Measurements from ENCODE around the gene MITF.
A peak's percentile ranks its signal among the peaks of the same experiment; 100 is the strongest.
"Not testable (repeated sequence)": the region's sequence is repeated elsewhere in the genome, so short reads cannot be mapped to it uniquely, and the experiment has no call there.

The MITF gene

GRCh38 chr3:69786854-69787253, 47.6 kb downstream of the MITF start:
- Histone ChIP-seq H3K4me2 (ENCODE audit: low read length) (no peak overlapping the region), H3K27ac (ENCODE audit: low read length) (no peak overlapping the region), H2AFZ (ENCODE audit: low read depth, low read length) (no peak overlapping the region), H3K27me3 (ENCODE audit: low read depth, low read length) (peaks cover 5% of the 10 kb centered on the region; the same call in 1 of the 2 replicates), H3K4me1 (ENCODE audit: low read length) (no peaks in the 10 kb centered on the region), H3K9me3 (ENCODE audit: insufficient read depth, low read length) (no peaks in the 10 kb centered on the region), H3K79me2 (ENCODE audit: low read length) (no peaks in the 10 kb centered on the region), H3K36me3 (replicated peaks; ENCODE audit: low read depth, low read length) (no peaks in the 10 kb centered on the region), H4K20me1 (ENCODE audit: insufficient read depth, low read length) (no peaks in the 10 kb centered on the region), H3K9ac (ENCODE audit: low read length) (no peak overlapping the region), H3K4me3 (ENCODE audit: low read length) (no peak overlapping the region)
- no peak for TF ChIP-seq EZH2phosphoT487 (IDR thresholded peaks at IDR 0.05; ENCODE audit: low read depth)
- TF ChIP-seq, protein P1, sequence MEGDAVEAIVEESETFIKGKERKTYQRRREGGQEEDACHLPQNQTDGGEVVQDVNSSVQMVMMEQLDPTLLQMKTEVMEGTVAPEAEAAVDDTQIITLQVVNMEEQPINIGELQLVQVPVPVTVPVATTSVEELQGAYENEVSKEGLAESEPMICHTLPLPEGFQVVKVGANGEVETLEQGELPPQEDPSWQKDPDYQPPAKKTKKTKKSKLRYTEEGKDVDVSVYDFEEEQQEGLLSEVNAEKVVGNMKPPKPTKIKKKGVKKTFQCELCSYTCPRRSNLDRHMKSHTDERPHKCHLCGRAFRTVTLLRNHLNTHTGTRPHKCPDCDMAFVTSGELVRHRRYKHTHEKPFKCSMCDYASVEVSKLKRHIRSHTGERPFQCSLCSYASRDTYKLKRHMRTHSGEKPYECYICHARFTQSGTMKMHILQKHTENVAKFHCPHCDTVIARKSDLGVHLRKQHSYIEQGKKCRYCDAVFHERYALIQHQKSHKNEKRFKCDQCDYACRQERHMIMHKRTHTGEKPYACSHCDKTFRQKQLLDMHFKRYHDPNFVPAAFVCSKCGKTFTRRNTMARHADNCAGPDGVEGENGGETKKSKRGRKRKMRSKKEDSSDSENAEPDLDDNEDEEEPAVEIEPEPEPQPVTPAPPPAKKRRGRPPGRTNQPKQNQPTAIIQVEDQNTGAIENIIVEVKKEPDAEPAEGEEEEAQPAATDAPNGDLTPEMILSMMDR (IDR thresholded peaks at IDR 0.05; ENCODE audit: low read depth, low read length) = no peak

GRCh38 chr3:69787436-69788168, 48.3 kb downstream of the MITF start:
- Histone ChIP-seq H3K79me2 (ENCODE audit: low read length) (no peaks in the 10 kb centered on the region), H3K27me3 (ENCODE audit: low read depth, low read length) (peaks cover 5% of the 10 kb centered on the region; the same call in 1 of the 2 replicates), H3K27ac (ENCODE audit: low read length) (no peak overlapping the region), H2AFZ (ENCODE audit: low read depth, low read length) (no peak overlapping the region), H3K36me3 (replicated peaks; ENCODE audit: low read depth, low read length) (no peaks in the 10 kb centered on the region), H3K9ac (ENCODE audit: low read length) (no peak overlapping the region), H4K20me1 (ENCODE audit: insufficient read depth, low read length) (no peaks in the 10 kb centered on the region), H3K4me3 (ENCODE audit: low read length) (no peak overlapping the region), H3K4me1 (ENCODE audit: low read length) (no peaks in the 10 kb centered on the region), H3K9me3 (ENCODE audit: insufficient read depth, low read length) (no peaks in the 10 kb centered on the region), H3K4me2 (ENCODE audit: low read length) (no peak overlapping the region)
- TF ChIP-seq, protein P1 (IDR thresholded peaks at IDR 0.05; ENCODE audit: low read depth, low read length) = no peak
- TF ChIP-seq EZH2phosphoT487 (IDR thresholded peaks at IDR 0.05; ENCODE audit: low read depth) = no peak

GRCh38 chr3:69791106-69791505, 51.8 kb downstream of the MITF start:
- no peak overlapping the region for H3K9ac ChIP-seq (ENCODE audit: low read length)
- H3K36me3 ChIP-seq (replicated peaks; ENCODE audit: low read depth, low read length) = no peaks in the 10 kb centered on the region
- H3K9me3 ChIP-seq (ENCODE audit: insufficient read depth, low read length) = no peaks in the 10 kb centered on the region
- H3K27ac ChIP-seq (ENCODE audit: low read length) = no peak overlapping the region
- no peak overlapping the region for H2AFZ ChIP-seq (ENCODE audit: low read depth, low read length)
- H4K20me1 ChIP-seq (ENCODE audit: insufficient read depth, low read length) = no peaks in the 10 kb centered on the region
- H3K27me3 ChIP-seq (ENCODE audit: low read depth, low read length) = peaks cover 5% of the 10 kb centered on the region; the same call in 1 of the 2 replicates
- H3K79me2 ChIP-seq (ENCODE audit: low read length) = no peaks in the 10 kb centered on the region
- no peaks in the 10 kb centered on the region for H3K4me1 ChIP-seq (ENCODE audit: low read length)
- TF ChIP-seq, protein P1 (IDR thresholded peaks at IDR 0.05; ENCODE audit: low read depth, low read length) = no peak
- no peak for TF ChIP-seq EZH2phosphoT487 (IDR thresholded peaks at IDR 0.05; ENCODE audit: low read depth)
- H3K4me3 ChIP-seq (ENCODE audit: low read length) = no peak overlapping the region
- no peak overlapping the region for H3K4me2 ChIP-seq (ENCODE audit: low read length)

DNA sequence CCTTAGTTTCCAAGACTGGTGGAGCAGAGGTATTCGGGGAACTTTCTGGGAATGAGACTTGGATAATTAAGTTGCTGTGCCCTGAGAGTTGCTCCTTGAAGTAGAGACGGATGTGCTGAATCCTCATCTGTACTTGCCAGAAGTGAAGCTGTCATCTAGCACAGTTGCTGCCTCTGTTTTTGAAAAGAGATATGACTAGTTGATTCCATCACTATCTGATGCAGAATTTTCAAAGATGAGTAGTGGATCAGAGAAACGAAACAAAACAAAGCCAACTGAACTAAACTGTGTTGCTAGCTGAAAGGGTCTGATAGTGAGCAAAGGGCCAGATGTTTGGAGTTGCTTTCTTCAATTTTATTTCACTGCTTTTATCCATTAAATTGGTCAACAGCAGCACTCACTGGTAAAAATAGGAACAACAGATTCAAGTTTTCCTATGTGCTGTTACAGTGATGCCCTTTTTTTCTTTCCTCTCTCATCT, 52.7 kb downstream of the MITF start:
- Histone ChIP-seq H3K4me2 (ENCODE audit: low read length) (no peak overlapping the region), H4K20me1 (ENCODE audit: insufficient read depth, low read length) (no peaks in the 10 kb centered on the region), H3K27me3 (ENCODE audit: low read depth, low read length) (peaks cover 5% of the 10 kb centered on the region; the same call in 1 of the 2 replicates), H3K9ac (ENCODE audit: low read length) (no peak overlapping the region), H3K4me3 (ENCODE audit: low read length) (no peak overlapping the region), H3K79me2 (ENCODE audit: low read length) (no peaks in the 10 kb centered on the region), H3K4me1 (ENCODE audit: low read length) (no peaks in the 10 kb centered on the region), H2AFZ (ENCODE audit: low read depth, low read length) (no peak overlapping the region), H3K27ac (ENCODE audit: low read length) (no peak overlapping the region), H3K36me3 (replicated peaks; ENCODE audit: low read depth, low read length) (no peaks in the 10 kb centered on the region), H3K9me3 (ENCODE audit: insufficient read depth, low read length) (no peaks in the 10 kb centered on the region)
- TF ChIP-seq EZH2phosphoT487 (IDR thresholded peaks at IDR 0.05; ENCODE audit: low read depth) = no peak
- TF ChIP-seq, protein P1 (IDR thresholded peaks at IDR 0.05; ENCODE audit: low read depth, low read length) = peak; percentile 34

DNA sequence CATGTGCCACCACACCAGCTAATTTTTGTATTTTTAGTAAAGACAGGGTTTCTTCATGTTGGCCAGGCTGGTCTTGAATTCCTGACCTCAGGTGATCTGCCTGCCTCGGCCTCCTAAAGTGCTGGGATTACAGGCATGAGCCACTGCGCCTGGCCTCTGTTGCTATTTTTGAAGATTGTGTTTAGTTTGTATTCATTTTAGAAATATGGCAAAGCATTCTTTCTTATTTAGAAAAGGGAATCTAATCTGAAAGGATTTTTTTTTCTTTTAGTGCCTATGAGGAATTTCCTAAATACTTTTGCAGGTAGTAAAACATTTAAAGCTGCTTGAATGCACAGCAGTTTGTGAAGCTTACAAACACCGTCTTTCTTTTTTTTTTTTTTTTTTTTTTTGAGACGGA, 56.9 kb downstream of the MITF start:
- H3K27ac ChIP-seq (ENCODE audit: low read length); H3K4me1 ChIP-seq (ENCODE audit: low read length); H3K9me3 ChIP-seq (ENCODE audit: insufficient read depth, low read length); H3K36me3 ChIP-seq (replicated peaks; ENCODE audit: low read depth, low read length); H3K9ac ChIP-seq (ENCODE audit: low read length); H3K27me3 ChIP-seq (ENCODE audit: low read depth, low read length); H3K4me2 ChIP-seq (ENCODE audit: low read length); H2AFZ ChIP-seq (ENCODE audit: low read depth, low read length); H3K79me2 ChIP-seq (ENCODE audit: low read length); H3K4me3 ChIP-seq (ENCODE audit: low read length); H4K20me1 ChIP-seq (ENCODE audit: insufficient read depth, low read length): not testable (repeated sequence)
